Measurements from ENCODE around the gene NELFA.

- TF ChIP-seq SIN3A (IDR thresholded peaks at IDR 0.05; ENCODE audit: borderline replicate concordance, insufficient read depth, low read length) (no peak), REST (IDR thresholded peaks at IDR 0.05; ENCODE audit: insufficient read depth in 1 of 2, low read depth in 2 of 2, low read length in 2 of 2) (no peak), POLR2AphosphoS5 (IDR thresholded peaks at IDR 0.05; ENCODE audit: low read depth, low read length) (no peak), TAF1 (IDR thresholded peaks at IDR 0.05; ENCODE audit: borderline replicate concordance, insufficient read depth, low read length) (no peak), FOXP2 (optimal IDR thresholded peaks at IDR 0.05; ENCODE audit: borderline replicate concordance, extremely low read depth, extremely low read length, insufficient read depth) (no peak)
Observed at GRCh38 chr4:1985780-1986577, 22.8 kb downstream of the NELFA start.

Measured in PFSK-1 (cell line).